Measurements from ENCODE around the gene BEX3.

The BEX3 gene

DNA sequence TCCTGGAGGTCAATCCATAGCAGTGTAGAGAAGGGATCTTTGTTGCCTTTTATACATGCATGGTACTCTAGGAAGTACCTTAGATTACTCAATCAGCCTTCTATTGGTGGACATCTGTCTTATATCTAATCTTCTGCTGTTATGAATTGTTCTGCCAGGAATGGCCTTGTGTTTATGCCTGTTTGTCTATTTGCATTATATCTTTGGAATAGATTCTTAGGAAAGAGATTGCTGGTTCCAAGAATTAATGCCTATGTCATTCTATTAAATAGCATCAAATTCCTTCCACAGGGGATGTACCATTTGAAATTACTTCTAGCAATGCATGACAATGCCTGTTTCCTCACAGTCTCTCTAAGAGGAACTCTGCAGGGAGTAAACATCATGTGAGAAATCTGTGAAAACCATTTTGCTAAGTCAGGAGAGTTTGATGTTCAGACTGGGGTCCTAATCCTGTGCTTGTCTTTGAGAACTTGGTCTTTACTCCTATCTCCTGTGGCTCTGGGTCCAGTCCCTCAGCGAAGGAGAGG lies 42.5 kb downstream of the BEX3 start:
- DNase-seq (ENCODE audit: low read depth in 3 of 3, low spot score in 1 of 3): no peak

DNA sequence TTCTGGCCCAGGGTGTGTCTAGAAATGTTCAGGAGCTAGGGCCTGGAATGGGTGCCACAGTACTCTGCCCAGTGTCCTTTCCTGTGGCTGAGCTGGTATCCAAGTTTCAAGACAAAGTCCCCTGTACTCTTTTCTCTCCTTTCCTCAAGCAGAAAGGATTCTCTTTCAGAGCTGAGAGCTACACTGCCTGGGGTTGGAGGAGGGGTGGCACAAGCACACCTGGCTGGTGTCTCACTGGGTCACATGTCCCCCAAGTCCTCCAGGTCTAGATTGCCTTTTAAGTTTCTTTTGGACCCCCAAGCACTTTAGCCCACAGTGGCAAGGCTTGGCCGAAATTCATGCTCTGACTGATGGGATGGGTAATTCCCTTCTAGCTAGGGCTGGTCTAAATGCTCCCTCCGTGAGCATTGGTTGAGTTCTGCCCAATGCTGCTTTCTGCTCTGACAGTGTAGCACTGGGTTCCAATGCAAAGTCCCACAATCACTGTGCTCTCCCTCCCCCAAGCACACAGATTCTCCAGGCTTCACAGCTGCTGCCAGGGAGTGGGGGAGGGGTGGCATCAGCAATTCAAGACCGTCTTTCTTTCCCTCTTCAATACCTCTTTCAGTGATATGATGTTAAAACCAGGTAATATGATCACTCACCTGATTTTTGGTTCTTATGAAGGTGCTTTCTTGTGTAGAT lies 47.8 kb downstream of the BEX3 start:
- DNase-seq (ENCODE audit: low read depth in 3 of 3, low spot score in 1 of 3): no peak
